RKO (cell line): ENCODE results near the gene SLC8A2.

Experiments used
- DNase-seq: peaks from one replicate; pipeline ENCODE4 v3.0.0-alpha.2; 2016; ENCODE audit warnings: low spot score

The SLC8A2 gene, protein sequence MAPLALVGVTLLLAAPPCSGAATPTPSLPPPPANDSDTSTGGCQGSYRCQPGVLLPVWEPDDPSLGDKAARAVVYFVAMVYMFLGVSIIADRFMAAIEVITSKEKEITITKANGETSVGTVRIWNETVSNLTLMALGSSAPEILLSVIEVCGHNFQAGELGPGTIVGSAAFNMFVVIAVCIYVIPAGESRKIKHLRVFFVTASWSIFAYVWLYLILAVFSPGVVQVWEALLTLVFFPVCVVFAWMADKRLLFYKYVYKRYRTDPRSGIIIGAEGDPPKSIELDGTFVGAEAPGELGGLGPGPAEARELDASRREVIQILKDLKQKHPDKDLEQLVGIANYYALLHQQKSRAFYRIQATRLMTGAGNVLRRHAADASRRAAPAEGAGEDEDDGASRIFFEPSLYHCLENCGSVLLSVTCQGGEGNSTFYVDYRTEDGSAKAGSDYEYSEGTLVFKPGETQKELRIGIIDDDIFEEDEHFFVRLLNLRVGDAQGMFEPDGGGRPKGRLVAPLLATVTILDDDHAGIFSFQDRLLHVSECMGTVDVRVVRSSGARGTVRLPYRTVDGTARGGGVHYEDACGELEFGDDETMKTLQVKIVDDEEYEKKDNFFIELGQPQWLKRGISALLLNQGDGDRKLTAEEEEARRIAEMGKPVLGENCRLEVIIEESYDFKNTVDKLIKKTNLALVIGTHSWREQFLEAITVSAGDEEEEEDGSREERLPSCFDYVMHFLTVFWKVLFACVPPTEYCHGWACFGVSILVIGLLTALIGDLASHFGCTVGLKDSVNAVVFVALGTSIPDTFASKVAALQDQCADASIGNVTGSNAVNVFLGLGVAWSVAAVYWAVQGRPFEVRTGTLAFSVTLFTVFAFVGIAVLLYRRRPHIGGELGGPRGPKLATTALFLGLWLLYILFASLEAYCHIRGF

GRCh38 chr19:47471733-47472457 is at the start of gene SLC8A2:
Gene SLC8A2 (minus strand): TSS chr19:47471893. CDS start chr19:47466403, 5,490 bp downstream.
- no peak for DNase-seq

DNA sequence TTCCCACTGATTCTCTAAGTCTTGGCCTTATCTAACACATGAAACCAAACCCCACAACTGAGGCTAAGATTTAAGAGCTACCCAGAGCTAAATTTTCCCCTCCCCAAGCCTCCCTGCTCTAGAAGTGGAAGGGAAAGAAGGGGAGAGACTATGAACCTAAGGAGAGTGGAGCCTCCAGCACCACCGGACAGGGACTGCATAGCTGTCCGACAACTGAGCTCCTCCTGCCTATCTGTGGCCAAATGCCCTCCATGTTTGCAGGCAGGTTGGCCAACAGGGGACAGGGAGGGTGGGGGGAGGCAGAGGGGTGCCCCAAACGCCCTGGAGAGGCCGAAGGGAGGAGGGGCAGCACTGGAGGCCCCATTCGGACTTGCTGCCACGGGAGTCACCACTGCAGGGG is 49.1 kb upstream of the SLC8A2 start:
- no peak for DNase-seq

DNA sequence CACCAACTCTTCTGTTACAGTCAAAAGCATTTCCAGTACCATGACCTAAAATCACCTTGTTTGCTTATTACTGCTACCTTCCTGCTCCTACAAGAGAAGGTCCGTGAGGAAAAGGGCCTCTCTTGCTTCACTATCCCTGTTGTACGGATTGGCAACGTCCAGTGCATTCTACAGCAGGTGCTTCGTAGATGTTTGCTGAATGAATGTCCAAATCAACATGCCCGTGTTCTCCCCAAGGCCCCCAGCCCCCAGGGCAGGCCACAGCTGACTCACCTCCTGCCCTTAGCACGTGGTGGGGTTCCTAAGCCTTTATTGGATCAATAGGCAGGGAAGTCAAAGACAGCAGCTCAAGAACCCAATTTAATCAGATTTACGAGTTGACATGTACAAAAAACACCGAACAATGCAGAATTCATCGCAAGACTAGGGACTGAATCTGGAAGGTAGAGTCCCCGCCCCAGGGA is 48.7 kb upstream of the SLC8A2 start:
- DNase-seq, result no peak

DNA sequence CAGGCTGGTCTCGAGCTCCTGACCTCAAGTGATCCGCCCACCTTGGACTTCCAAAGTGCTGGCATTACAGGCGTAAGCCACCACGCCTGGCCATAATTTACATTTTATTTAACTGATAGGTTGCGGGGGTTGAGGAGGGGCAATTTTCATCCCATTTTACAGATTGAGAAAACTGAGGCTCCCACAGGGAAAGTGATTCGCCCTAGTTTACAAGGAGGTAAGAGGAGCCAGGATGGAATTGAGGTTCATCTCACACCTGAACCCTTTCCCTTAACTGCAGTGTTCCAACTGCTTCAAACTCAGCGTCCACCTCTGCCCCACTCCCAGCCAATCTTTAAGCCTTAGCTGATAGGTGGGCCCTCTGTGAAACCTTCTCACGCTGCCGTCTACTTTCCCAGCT is 47.2 kb upstream of the SLC8A2 start:
- no peak for DNase-seq

- no peak for DNase-seq
These were observed 46.4 kb upstream of the SLC8A2 start for GRCh38 chr19:47518139-47518538.

GRCh38 chr19:47514869-47515588 is 43.3 kb upstream of the SLC8A2 start, which contains the start of gene NAPA:
Gene NAPA (minus strand): TSS chr19:47515063. CDS start chr19:47514940, 123 bp downstream.
- peak; percentile 99 for DNase-seq

DNA sequence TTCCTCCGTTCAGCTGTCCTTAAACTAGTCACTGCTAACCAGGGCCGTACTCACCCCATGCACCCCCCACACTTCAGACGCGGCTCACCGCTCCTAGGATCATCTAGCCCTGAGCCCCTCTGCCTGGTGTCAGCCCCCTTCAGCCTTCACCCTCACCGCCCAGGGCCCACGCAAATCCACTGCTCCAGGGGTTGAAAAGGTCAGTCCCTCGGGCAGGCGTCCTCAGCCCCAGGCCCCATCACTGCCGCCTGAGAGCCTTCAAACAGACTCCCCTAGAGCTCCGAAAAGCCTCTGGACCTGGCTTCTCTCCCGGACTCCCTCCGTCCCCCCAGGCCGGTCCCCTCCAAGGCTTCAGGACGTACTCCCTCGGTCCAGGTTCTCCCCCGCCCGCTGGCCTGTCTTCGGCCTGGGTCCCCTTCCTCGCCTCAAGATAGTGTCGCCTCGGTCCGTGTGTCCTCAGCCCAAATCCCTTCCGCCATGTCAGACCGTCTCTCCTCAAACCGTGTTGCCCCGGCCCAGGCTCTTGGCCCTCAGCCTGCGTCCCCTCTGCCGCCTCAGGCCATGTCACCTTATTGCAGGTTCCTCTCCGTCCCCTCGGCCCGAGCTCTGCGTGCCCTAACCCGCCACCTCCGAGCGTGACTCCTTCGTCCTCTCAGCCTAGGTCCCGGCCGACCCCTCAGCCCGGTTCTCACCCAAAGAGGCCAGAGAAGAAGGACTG is 42.6 kb upstream of the SLC8A2 start:
- DNase-seq, result peak; percentile 37

DNA sequence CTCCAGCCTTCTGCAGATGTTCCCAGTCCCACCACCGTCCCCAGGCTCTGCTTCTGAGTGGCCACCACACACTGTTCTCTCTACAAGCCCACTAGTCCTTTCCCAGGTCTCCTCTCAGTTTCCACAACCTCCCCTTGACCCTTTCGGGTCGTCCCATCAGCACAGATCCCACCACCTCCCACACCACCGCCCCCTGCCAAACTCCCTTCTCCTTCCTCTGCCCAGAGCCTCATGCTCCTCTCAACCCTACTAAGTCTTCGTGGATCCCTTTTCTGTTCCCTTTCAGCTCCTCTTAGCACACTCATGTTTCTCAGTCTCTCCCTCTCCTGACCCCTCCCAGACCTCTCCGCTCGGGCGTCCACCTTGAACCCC is 41.2 kb upstream of the SLC8A2 start:
- DNase-seq, result no peak

DNA sequence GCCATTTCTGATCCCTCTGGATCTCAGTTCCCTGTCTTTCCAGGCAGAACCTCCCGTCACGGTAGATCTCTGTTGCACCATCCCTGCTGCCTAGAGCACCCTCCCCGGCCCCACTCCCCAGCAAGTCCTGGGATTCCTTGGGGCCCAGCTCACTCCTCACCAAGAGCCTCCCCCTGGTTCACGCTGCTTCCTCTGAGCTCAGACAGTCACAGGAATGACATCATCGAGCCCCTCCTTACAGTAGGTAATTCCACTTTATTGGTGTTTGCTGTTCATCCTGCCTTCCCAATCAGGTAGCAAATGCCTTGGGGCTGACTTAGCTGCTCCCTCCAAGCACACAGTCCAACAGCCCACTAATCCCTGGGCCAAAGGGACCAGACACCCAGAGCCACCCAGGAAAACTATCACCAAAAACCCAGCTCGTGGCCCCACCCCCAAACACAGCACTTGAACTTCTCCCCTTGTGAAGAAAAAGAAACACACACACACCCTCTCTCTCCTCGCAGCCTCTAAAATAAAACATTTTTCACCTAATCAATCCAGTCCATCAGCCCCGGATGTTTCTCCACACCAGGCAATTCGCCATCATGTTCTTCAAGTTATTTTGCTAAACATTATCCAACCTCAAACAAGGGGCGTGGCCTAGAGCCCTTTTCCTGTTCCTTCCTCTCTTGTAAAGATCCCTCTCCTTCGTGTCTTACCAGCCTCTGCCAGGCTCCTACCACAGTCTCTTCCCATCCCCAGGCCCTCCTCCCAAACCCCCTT is 40.7 kb upstream of the SLC8A2 start:
- no peak for DNase-seq

- no peak for DNase-seq
These were observed 40.0 kb upstream of the SLC8A2 start for GRCh38 chr19:47511681-47512080.

- DNase-seq, result no peak
These were observed 39.4 kb upstream of the SLC8A2 start for GRCh38 chr19:47511128-47511517.

DNA sequence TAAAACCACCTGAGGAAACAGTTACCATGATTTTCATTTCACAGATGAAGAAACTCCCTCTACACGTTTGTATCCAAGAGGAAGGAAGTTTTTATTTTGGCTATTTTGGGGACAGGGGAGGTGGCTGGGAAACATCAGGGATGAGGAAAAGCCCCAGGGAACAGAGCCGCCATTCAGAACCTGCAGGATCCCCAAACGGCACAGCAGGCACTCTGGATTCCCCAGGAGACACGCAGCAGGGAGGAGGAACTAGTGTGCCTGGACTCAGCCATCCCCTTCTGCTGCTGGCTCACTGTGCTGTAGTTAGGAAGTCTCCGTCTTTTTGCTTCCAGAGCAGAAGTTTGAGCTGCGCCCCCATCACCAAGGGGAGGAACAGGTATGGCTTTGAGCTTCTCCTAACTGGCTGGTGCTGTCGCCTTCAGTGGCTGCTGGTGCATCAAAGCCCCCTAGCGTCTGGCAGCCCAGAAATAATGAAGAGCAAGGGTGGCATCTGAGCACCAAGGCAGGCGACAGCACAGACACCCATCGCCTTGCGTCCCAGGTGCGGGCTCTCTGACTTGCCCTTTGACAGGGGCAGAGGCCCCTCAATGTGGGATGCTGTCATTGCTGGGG is 38.9 kb upstream of the SLC8A2 start:
- DNase-seq, result no peak

DNA sequence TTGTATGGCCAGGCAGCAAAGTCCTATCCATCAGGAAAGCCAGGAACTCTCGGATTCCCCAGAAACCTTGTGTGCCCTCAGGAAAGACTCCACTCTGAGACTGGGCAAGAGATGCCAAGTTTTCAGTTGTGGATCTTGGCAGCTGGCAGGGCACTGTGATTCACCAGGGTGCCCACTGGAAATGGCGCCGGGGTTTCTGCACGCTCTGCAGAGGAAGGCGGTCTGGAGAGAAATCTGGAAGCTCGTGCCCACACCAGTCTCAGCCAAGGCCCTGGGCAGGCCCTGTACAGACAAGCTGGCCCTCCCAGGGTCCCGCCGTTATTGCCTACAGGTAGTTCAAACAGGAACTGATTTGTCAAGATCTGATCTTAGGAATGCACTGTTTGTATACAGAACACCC is 38.3 kb upstream of the SLC8A2 start:
- DNase-seq, result no peak

DNA sequence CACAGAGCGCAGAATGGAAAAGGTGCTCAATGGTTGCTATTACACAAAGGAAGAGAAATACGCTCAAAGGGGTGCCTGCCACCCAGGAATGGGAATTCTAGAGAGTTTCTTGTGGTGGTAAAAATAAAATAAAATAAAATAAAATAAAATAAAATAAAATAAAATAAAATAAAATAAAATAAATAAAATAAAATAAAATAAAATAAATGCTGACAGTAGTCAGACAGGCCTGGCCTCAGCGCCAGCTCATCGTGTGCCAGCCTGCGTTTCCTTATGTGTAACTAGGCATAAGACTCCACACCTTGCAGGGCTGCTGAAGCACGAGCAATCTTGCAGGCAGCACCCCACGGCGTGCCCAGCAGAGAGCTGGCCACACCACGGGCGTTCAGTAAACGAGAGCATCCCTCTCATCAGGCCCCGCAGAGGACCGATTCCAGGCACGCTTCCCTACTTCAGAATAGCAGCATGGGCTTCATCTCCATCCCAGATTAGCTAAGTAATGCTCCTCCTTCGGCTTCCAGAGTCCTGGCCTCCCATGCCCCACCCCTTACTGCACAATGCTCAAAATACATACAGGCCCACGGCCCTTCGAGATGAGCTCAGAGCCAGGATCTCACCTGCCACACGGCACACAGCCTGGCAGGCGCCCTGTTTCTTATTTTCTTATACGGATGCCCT is 37.6 kb upstream of the SLC8A2 start:
- no peak for DNase-seq

DNA sequence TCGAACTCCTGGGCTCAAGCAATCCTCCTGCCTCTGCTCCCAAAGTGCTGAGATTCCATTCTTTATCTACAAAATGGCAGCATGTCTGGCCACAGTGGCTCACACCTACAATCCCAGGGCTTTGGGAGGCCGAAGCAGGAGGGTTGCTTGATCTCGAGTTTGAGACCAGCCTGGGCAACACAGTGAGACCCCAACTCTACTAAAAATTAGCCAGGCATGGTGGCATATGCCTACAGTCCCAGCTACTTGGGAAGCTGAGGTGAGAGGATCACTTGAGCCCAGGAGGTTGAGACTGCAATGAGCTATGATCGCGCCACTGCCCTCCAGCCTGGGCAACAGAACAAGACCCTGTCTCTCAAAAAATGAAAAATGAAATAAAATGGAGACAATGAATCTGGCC is 37.0 kb upstream of the SLC8A2 start:
- no peak for DNase-seq

DNA sequence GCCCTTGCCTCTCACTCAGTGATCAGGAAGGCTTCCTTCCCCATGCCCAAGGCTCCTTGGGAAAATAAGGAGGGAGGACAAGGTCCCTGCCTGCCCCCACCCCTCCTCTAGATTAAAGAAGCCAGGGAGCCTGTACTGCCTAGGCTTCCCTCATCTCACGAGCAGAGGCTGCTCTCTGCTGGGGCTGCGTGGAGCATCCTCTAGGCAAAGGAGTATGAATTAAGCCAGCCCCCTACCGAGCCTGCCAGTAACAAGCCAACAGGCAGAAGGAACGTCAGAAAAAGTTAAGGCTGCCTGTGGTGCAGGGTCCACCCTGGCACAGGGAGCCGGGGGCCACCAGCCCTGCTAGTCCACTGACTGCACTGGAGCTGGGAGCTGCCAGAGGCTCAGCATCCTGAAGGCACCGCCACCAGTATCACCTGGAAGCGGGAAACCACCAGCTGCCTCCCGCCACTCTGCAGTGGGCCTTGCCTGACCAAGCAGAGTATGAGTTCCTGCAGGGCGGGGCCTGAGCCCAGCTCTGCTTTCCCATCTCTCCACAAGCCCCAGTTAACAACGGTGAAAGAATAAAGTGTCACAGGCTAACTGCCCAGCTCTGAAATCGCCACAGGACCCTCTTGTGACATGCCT is 36.3 kb upstream of the SLC8A2 start:
- no peak for DNase-seq

DNA sequence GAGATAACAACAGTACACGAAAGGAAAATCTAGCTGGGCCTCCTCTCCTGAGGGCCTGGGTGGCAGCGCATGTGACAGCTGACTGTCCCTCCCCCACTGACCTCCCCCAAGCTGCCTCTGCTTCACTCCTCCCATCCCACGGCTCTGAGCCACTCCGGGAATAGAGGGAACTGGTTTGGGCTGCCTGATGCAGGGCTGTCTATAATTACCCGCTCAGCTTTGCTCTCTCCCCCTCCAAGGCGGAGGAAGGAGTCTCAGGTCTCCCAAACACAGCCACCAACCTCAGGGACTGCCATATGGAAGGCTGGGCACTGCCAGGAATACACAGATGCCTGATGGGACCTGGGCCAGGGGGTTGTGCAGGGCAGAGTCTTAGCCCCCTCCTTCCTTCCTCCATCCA is 35.3 kb upstream of the SLC8A2 start:
- DNase-seq, result no peak

GRCh38 chr19:47506459-47506858 is 34.8 kb upstream of the SLC8A2 start:
- DNase-seq, result no peak

- DNase-seq, result no peak
These were observed 33.8 kb upstream of the SLC8A2 start for GRCh38 chr19:47505506-47505905.
